Measurements from ENCODE around the gene ARHGAP10. TPM values are rescaled to one million over a fixed set of nuclear protein-coding genes. Genes with fewer than 3 reads are reported as not detected.

ARHGAP10 gene
- total RNA-seq, 1 experiment from 2014 or later: 36.6 TPM

- Histone ChIP-seq H3K9me3 (no peaks in the 10 kb centered on the region), H3K4me1 (no peaks in the 10 kb centered on the region), H3K4me3 (ENCODE audit: low read depth, low read length) (no peak overlapping the region), H3K36me3 (ENCODE audit: control insufficient read depth, insufficient read depth, low read length) (no peaks in the 10 kb centered on the region), H3K27me3 (replicated peaks; ENCODE audit: control insufficient read depth, insufficient read depth, low read length) (no peaks in the 10 kb centered on the region)
- no TSS peak for BruUV-seq (replicated peaks)
- ChIA-PET CTCF (no interaction called here), POLR2A (no interaction called here)
- Mint-ChIP-seq H3K27me3 (ENCODE audit: insufficient read depth, unreplicated experiment) (no peaks in the 10 kb centered on the region), H3K9me3 (ENCODE audit: unreplicated experiment) (no peaks in the 10 kb centered on the region), H3K36me3 (ENCODE audit: insufficient read depth, unreplicated experiment) (peaks cover 11% of the 10 kb centered on the region), H3K4me1 (ENCODE audit: low read depth, unreplicated experiment) (peaks cover 7% of the 10 kb centered on the region), H3K4me3 (ENCODE audit: unreplicated experiment) (no peak overlapping the region), H3K27ac (ENCODE audit: unreplicated experiment) (no peak overlapping the region)
- no peak for DNase-seq
- intact Hi-C loops (cut with micrococcal nuclease; ENCODE audit: unreplicated experiment): no loop called here
- TF ChIP-seq CTCF (IDR thresholded peaks at IDR 0.05; ENCODE audit: insufficient read depth in 1 of 2, low read depth in 1 of 2, low read length in 1 of 2, severe bottlenecking in 1 of 2, unreplicated experiment in 1 of 2): no peak
These were observed 326.3 kb downstream of the ARHGAP10 start for GRCh38 chr4:148057984-148058859.

- Histone ChIP-seq H3K36me3 (ENCODE audit: control insufficient read depth, insufficient read depth, low read length) (no peaks in the 10 kb centered on the region; the same call in 1 of the 2 replicates), H3K27me3 (replicated peaks; ENCODE audit: control insufficient read depth, insufficient read depth, low read length) (no peaks in the 10 kb centered on the region), H3K9me3 (no peaks in the 10 kb centered on the region), H3K4me1 (no peaks in the 10 kb centered on the region), H3K4me3 (ENCODE audit: low read depth, low read length) (no peak overlapping the region)
- TF ChIP-seq CTCF (IDR thresholded peaks at IDR 0.05; ENCODE audit: insufficient read depth in 1 of 2, low read depth in 1 of 2, low read length in 1 of 2, severe bottlenecking in 1 of 2, unreplicated experiment in 1 of 2): no peak
- DNase-seq: no peak
- intact Hi-C loops (cut with micrococcal nuclease; ENCODE audit: unreplicated experiment): no loop called here
- ChIA-PET CTCF (interaction anchor here (0.6 kb wide), 1 partner anchor 26 kb away, joined by 3 read pairs; no protein-coding TSS in a partner anchor), POLR2A (interaction anchor here (0.6 kb wide), 1 partner anchor 11 kb away, joined by 8 read pairs; no protein-coding TSS in a partner anchor)
- peaks cover 22% of the 10 kb centered on the region for H3K36me3 Mint-ChIP-seq (ENCODE audit: insufficient read depth, unreplicated experiment)
- H3K27me3 Mint-ChIP-seq (ENCODE audit: insufficient read depth, unreplicated experiment): no peaks in the 10 kb centered on the region
- no peaks in the 10 kb centered on the region for H3K9me3 Mint-ChIP-seq (ENCODE audit: unreplicated experiment)
- peaks cover 7% of the 10 kb centered on the region for H3K4me1 Mint-ChIP-seq (ENCODE audit: low read depth, unreplicated experiment)
- H3K4me3 Mint-ChIP-seq (ENCODE audit: unreplicated experiment): no peak overlapping the region
- H3K27ac Mint-ChIP-seq (ENCODE audit: unreplicated experiment): no peak overlapping the region
- no TSS peak for BruUV-seq (replicated peaks)
These were observed 327.8 kb downstream of the ARHGAP10 start for GRCh38 chr4:148059617-148060180.

- Mint-ChIP-seq H3K27ac (ENCODE audit: unreplicated experiment) (no peak overlapping the region), H3K4me1 (ENCODE audit: low read depth, unreplicated experiment) (peaks cover 7% of the 10 kb centered on the region), H3K4me3 (ENCODE audit: unreplicated experiment) (no peak overlapping the region), H3K27me3 (ENCODE audit: insufficient read depth, unreplicated experiment) (no peaks in the 10 kb centered on the region), H3K36me3 (ENCODE audit: insufficient read depth, unreplicated experiment) (peaks cover 22% of the 10 kb centered on the region), H3K9me3 (ENCODE audit: unreplicated experiment) (no peaks in the 10 kb centered on the region)
- ChIA-PET CTCF (interaction anchor here (0.6 kb wide), 1 partner anchor 26 kb away, joined by 3 read pairs; no protein-coding TSS in a partner anchor), POLR2A (interaction anchor here (0.6 kb wide), 1 partner anchor 10 kb away, joined by 8 read pairs; no protein-coding TSS in a partner anchor)
- H3K36me3 ChIP-seq (ENCODE audit: control insufficient read depth, insufficient read depth, low read length): no peaks in the 10 kb centered on the region; the same call in 1 of the 2 replicates
- no peaks in the 10 kb centered on the region for H3K4me1 ChIP-seq
- no peaks in the 10 kb centered on the region for H3K9me3 ChIP-seq
- BruUV-seq (replicated peaks): no TSS peak
- H3K27me3 ChIP-seq (replicated peaks; ENCODE audit: control insufficient read depth, insufficient read depth, low read length): no peaks in the 10 kb centered on the region
- no peak overlapping the region for H3K4me3 ChIP-seq (ENCODE audit: low read depth, low read length)
- DNase-seq: no peak
- TF ChIP-seq CTCF (IDR thresholded peaks at IDR 0.05; ENCODE audit: insufficient read depth in 1 of 2, low read depth in 1 of 2, low read length in 1 of 2, severe bottlenecking in 1 of 2, unreplicated experiment in 1 of 2): no peak
- intact Hi-C loops (cut with micrococcal nuclease; ENCODE audit: unreplicated experiment): no loop called here
These were observed 328.6 kb downstream of the ARHGAP10 start for GRCh38 chr4:148060264-148061140.
